ENCODE results near the gene TBC1D22B.
"Not testable (repeated sequence)": the region's sequence is repeated elsewhere in the genome, so short reads cannot be mapped to it uniquely, and the experiment has no call there.

Gene TBC1D22B

DNA sequence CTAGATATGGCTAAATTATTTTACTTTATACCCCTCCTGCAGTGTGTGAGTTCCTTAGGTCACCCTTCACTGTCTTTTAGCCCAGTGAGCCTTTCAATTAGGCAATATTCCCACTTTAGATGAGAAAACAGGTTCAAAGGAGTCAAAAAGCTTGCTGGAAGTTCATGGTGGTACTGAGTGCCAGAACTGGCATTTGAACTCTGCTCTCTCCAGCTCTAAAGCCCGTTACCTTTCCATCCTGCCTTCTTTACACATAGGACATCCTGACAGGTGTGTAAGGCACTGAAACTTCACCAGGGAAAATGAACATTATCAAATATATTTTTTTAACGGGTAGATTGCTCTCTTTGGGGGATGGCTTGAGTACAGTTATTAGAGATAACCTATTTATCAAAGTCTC, 11.5 kb downstream of the TBC1D22B start:
- no peak for DNase-seq

DNA sequence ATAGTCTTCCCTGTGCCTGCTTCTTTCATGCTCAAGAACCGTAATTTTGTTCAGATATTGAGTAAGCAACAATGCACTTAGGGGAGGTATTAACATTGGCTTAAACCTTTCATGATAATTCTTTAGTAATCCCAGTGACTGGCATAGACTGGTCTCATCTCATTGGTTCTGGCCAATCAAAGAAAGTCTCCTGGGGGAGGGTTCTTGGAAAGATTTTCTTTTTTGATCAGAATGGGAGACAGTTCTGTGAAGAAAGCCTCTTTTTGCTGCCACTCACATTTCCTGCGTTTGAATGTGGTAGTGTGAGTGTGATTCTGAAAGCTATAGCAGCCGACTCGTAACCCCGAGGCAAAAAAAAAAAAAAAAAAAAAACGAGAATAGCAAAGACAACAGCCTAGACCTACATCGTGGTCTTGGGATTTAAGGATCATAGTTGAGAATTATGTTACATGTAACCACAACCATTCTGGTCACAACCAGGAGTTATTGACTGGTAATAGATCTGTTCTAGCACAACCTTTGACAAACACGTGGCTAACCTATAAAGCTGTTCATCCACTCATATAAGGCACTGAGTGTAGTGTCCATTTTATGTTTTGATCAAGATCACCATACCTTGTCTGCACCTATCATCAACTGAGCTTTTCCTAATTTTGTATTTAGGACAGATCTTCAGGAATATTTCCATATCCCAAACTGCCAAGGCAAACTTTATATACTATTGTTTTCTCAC, 15.4 kb downstream of the TBC1D22B start:
- no peak for DNase-seq

DNA sequence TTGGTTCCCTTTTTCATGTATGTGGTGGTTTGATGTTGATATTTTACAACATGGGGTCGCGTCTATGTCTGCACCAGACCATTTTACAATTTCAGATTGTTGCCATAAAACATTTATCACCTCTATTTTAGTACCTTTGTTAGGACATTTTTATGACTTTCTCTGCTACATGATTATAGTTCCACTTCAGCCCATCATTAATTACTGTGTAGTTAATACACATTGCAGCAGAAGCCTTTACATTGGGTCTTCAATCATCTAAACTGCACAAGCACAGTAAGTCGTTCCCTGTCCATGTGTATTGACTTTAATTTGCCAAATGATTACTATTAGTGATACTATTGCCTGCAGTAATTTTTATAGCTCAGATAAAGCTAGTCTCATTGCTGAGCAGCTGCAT, 16.1 kb downstream of the TBC1D22B start:
- no peak for DNase-seq

DNA sequence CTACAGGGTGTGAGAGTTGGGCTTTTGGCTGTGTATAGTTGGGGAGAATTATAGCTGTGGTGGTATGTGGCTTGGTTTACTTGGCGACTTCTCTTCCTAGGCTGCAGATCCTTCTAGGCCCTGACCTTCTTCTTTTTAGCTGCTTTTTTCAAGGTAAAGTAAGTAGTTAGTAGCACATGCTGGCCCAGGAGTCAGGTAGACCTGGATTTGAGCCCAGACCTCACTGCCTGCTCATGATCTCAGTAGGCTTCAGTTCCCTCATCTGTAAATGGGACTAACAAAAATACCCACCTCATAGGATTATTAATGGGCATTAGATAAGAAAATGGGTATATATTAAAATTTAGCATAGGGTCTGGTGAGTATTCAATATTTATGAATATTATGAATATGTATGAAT, 17.8 kb downstream of the TBC1D22B start:
- DNase-seq, result no peak

DNA sequence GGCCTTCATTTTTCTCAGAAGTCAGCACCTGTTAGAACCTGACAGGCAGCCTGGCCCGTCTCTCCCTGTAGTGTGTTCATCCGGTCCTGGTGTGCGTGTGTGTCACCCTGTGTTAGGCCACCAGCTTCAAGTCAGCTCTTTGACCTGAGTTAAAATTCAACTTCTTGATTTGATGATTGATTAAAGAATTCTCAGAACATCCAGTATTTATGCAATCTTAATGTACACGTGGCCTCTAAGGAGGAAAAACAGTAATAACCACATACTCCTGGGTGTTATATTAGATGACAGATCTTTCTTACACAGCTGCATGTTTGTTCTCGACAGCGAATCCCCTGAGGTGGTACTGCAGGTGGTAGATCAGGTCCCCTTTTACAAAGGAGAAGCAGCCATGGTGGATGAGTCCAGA, 19.4 kb downstream of the TBC1D22B start:
- DNase-seq, result no peak

DNA sequence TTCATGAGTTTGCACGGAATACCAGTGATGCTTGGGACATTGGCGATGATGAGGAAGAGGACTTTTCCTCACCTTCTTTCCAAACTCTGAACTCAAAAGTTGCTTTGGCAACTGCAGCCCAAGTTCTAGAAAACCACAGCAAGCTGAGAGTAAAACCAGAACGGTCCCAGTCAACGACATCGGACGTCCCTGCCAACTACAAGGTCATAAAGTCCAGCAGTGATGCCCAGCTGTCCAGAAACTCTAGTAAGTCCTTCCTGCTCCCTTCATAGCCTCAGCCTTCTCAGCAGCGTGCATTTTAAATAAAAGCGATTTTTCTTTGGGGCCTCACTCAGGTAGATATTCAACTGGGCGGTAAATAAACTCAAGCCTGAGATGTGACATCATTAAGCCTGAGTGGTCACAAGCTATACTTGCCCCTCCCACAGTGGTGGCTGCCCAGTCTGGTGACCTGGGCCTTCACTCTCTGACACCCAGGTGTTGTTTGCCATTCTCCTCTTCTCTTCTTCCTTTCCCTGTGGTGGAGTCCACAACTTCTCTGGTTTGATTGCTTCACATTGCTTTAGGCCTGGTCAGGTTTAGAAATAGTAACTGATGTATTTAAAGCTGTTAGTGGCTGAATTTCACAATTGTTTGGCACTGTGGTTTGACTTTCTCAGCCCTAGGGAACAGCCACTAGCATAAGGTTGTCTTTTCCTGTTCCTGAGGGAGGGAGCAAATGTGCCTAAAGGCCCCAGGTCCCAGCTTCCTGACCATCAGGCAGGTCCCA, 22.0 kb downstream of the TBC1D22B start:
- DNase-seq, result peak; percentile 12

DNA sequence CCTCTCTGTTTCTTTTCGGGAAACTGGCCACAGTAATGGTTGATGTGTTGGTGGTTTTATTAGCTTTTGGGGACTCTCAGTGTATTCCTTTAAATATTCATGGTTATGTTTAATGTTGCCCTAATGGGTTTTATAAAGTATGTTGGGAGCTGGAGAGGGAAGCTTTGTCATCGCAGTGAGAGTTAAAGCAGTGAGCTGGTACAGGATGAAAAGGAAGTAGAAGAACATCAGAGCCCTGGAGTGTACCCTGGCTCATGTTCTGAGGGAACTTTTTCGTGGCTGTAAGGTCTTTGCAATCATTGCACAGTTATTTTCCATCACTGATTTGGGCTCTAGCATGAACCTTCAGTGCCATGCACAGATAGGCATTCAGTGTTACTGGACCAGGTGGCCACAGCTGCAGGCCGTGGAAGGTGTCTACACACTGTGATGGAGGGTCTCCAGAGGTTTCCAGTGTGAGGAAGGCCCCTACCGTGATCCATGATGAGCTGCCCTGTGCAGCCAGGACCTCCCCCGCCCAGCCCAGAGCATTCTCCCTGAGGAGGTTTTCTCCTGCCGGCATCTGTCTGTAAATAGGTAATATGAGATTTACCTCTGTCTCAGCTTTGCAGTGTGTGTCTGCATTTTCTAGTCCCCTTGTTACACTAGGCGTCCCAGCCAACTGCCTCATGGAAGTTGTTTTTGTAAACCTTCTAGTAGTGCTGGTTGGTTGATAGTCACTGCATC, 22.8 kb downstream of the TBC1D22B start:
- DNase-seq, result no peak

DNA sequence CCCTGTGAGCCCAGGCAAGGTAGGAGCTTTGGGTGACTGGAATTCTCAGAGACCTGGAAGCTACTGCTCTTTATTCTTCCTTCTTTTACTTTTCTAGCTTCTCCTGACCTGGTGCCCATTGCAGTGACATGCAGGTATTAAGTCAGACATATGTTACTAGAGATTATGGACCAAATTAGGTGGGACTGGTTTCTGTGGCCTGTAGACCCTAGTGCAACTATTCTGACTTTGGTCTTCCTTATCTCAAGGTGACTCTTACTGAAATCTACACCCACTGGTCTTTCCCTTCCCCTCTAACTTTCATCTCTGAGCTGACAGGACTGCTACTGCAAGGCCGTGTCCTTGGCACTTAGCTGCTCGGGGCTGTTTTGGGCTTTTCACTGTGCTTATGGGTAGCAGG, 24.8 kb downstream of the TBC1D22B start:
- DNase-seq, result no peak

DNA sequence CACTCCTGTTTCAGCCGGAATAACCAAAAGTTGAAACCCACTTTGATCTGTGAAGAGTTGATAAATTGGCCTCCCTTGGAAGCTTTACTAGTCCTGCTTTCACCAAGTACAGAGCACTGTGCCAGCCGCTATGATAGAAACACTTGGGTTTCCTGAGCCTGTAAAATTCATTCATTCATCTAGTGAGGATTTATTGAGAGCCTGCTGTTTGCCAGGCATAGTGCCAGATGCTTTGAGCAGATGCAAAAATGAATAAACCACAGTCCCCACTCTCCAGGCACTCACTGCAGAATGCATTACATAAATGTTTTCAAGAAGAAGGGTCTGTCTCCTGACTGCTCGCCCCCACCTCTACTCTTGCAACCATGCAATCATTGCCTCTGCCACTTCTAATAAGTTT, 25.7 kb downstream of the TBC1D22B start:
- DNase-seq, result no peak

DNA sequence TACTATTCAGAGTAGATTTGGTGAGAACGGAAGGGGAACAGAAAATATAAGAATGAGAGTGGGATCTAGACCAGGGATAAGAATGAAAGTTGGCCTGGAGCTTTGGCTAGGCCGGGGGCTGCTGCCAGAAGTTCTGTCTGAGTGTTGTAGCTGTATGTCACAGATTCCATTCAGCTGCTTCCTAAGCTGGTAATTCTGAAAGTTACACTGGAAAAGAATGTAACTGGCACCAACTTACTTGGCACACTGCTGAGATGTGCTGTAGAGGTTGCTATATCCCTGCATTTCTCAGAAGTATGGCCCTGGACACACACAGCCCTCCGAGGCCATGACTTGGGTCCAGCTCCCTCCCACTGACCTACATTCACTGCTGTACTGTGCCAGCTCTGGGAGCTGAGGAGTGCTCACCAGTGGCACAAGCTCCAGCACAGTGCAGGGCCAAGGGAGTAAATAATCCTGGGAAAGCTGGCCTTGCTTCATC, 26.1 kb downstream of the TBC1D22B start:
- DNase-seq, result no peak

DNA sequence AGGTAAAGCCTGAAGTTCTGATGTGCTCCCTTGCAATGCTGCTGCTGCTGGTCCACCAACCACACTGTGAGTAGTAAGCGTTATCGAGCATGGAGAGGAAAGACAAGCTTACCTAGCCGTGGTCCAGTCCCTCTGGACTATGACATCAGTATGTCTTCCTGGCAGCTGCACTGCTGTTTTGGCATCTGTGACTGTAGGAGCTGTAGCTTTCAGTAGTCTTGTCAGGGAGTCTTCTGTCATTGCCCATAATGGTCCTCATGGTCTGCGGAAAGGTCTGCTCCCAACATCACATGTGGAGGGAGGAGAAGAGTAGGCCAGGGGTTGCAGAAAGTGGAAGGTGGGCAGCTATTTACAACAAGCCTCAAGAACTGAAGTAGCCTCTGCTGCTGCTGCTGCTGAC, 27.2 kb downstream of the TBC1D22B start:
- DNase-seq, result no peak

DNA sequence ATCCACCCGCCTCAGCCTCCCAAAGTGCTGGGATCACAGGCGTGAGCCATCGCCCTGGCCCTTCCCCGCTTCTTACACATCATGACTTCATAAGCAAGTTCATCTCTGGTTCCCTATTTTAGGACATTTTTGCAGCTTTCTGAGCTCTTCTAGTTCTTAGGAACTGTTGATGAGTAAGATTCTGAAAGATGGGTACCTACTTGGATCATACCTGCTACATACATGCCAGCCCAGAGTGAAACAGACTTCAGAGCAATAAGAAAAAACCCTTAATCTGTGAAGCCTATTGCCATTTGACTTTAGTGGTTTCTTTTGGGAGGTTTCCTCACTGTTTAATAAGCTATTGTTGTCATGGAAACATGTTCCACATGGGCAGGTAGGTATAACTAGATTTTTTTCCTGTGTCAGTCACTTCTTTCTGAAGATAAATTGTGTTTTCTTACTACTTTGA, 28.3 kb downstream of the TBC1D22B start:
- DNase-seq, result no peak

DNA sequence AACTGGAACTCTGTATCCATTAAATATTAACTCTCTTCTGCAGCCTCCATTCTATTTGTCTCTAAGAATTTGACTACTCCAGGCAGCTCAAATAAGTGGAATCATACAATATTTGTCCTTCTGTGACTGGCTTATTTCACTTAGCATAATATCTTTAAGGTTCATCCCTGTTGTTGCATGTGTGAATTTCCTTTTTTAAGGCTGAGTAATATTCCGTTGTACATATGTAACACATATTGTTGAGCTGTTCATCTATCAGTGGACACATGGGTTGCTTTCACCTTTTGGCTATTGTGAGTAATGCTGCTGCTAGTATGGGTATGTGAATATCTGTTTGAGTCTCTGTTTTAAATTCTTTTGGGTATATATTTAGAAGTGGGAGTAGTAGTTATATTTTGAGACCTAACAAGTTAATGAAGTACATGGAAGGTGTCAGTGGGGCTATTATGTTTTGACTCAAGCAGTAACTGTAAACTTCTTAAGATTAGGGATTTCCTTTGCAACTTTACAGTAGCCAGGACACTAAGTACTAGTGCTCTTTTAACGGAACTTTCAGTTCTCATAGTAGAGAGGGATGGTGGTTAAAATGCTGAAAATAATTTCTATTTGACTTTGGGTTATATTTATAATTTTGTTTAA, 30.1 kb downstream of the TBC1D22B start:
- DNase-seq, result no peak

DNA sequence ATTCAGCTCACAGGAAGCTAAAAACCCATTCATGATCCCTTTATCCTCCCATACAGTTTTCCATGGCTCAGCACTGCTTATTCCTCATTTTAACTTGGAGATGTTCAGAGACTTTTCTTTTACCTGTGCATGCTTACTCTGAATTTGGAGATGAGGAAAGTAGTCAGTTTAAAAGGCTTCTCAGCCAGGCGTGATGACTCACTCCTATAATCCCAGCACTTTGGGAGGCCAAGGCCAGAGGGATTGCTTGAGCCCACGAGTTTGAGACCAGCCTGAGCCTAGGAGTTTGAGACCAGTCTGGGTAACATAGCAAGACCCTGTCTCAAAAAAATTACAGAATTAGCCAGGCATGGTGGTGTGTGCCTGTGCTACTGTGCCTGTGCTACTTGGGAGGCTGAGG, 30.7 kb downstream of the TBC1D22B start:
- DNase-seq, result no peak

DNA sequence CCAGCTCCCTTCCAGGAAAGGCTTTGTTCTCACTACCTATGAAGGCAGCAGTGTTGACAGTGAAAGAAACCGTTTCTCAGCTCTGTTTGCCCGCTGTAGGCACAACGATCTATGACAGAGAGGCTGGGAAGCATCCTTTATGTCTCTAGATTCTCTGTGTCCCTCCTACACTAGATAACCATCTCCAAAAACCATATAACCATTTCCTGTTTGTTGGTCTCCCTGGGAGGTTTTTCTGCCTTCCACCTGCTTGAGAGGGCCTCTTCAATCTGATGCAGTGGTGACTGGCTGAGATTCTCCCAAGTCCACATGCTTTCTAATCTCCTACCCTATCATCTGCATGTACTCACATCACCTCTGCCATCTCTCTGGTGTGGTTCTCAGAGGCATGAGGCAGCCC, 32.4 kb downstream of the TBC1D22B start:
- DNase-seq, result no peak

DNA sequence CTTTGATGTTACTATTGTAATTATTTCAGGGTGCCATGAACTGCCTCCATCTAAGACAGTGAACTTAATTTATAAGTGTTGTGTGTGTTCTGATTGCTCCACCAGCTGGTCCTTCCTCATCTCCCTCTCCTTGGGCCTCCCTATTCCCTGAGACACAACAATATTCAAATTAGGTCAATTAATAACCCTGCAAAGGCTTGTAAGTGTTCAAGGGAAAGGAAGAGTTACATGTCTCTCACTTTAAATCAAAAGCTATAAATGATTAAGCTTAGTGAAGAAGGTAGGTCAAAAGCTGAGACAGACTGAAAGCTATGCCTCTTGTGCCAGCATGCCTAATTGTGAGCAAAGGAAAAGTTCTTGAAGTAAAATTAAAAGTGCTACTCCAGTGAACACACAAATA, 35.9 kb downstream of the TBC1D22B start:
- no peak for DNase-seq

DNA sequence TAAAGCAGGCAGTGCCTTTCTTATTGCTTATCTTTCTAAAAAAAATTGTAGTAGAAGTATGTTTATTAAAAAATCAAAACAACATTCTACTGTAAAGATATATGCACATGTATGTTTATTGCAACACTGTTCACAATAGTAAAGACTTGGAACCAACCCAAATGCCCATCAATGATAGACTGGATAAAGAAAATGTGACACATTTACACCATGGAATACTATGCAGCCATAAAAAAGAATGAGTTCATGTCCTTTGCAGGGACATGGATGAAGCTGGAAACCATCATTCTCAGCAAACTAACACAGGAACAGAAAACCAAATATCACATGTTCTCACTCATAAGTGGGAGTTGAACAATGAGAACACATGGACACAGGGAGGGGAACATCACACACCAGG, 40.1 kb downstream of the TBC1D22B start:
- DNase-seq, result not testable (repeated sequence)

DNA sequence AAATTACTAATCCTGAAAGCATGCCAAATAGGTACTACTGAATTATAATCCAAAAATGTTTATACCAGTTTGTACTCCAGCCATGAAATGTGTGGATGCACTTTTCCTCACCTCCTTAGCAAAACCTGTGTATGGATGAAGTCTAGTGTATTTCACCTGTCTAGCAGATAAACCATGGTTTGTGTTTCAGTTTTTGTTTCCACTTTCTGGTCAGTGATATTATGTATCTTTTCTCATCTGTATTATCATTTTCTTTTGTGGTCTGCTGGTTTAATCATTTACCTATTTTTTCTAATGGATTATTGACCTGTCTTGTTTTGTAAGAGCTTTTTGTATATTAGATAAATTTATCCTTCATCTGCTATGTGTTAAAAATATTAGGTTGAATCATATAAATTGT, 41.4 kb downstream of the TBC1D22B start:
- DNase-seq, result no peak

DNA sequence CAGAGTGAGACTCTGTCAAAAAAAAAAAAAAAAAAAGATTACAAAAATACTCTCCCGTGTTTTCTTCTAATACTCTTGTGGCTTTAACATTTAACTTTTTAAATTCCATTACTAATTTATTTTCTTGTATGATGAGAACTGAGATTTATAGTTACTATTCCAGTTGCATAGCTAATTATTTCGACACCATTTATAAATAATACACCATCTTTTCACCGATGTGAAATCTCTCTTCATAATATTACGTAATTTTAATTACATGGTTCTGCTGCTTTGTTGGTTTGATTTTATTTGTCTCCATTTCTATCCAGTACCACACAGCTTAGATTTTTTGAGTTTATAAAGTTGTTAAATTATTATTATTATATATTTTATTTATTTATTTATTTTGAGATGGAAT, 42.4 kb downstream of the TBC1D22B start:
- no peak for DNase-seq

DNA sequence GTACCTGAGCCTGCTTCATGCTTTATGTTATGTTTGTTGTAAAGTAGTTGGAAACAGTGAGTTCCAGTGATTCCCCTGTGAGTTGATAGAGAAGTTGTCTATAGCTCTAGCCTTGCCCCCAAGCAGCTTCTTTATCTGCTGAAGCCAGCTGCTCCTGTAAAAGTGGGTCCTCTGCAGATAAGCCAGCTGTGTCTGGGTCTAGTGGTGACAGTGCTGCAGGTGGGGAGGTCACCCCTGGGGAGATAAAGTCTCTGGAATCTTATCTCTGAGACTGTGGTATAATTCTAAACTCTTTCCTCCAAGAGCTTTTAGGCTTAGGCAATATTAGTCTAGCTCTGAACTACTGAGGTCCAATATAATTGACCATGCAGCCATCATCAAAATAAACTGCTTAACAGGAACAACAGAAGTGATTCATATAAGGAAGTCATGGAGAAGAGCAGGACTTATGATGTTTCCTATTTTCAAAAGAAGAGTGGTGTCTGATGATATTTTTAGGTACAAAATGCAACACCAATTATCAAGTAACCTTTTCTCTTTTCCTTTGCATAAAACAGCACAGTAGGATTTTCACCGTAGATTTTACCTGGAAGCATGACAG, 44.6 kb downstream of the TBC1D22B start:
- DNase-seq, result no peak

DNA sequence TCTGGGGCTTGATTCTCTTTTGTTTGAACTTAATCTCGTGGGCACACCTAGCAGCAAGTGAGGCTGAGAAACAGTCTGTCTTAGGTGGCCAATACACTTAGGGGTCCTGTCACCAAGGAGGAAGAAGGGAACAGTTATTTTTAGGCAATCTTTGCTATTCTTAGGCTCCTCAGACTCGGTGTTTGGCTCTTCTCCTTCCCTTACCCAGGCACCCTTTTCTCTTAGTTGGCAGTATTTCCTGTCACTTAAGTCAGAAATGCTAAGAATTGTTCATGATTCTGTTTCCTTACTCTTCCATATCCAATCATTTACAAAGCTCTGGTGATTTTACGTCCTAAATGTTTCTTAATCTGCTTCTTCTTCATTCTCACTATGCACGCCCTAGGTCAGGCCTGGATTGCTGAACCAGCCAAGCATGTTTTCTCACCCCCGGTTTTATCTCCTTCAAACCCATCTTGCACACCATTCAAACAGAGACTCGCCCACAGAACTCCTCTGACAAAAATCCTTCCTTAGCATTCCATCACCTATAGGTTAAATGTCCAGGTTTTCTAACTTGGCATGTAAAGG, 45.6 kb downstream of the TBC1D22B start:
- DNase-seq, result no peak

DNA sequence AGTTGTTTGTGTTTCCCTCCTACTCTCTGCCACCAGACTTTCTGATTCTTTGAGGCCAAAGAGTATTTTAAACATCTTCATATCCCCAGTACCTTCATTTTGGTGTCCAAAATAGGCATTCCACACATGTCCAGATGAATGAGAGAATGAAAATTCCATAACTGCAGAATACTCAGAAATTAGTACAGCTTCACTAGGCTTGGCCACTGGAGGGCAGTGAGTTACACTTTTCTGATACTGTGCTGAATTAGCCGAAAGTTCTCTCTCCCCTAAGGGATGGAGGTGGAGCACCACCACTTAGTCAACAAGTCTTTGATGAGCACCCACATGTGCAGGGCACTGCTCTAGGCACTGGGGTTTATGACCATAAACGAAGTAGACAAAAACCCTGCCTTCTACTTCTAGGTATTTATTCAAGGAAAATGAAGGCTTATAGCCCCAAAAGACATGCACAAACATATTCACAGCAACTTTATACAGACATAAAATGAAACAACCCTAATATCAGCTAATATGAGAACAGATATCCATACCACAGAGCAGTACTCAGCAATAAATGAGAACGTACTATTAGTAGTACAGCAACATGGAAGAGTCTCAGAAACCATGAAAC, 46.4 kb downstream of the TBC1D22B start:
- peak; percentile 45 for DNase-seq
